MCF 10A (cell line): ENCODE results near the gene RHEX. TPM values are rescaled to one million over a fixed set of nuclear protein-coding genes. Genes with fewer than 3 reads are reported as not detected.

Source experiments
- BruUV-seq: library from RNA; stranded (reverse); fragments of 400-500 nt; replicated peaks from 2 replicates; lab custom pipeline; 2021; lab: Mats Ljungman, UMichigan
- CTCF ChIA-PET: fragments of 300-600 bp; sonication (Branson Sonifier 250); formaldehyde crosslinking; extraction: SDS; loops from one replicate; lab custom pipeline; 2021; ENCODE audit warnings: antibody characterized with exemption, inconsistent platforms; lab: Yijun Ruan, JAX
- POLR2A ChIA-PET: fragments of 300-600, 350-650 bp; sonication (Branson Sonifier 250); formaldehyde crosslinking; extraction: SDS; loops from one replicate; lab custom pipeline; 2020; ENCODE audit warnings: antibody characterized with exemption, inconsistent platforms; lab: Yijun Ruan, JAX
- DNase-seq: peaks from one replicate; pipeline ENCODE4 v3.0.0-alpha.2; 2018; ENCODE audit not compliant: unreplicated experiment
- H3K27ac Mint-ChIP-seq: one replicate; pipeline ENCODE4 v1.8.0; 2022; ENCODE audit warnings: mild to moderate bottlenecking, low read depth, mixed read lengths; ENCODE audit not compliant: unreplicated experiment
- H3K27me3 Mint-ChIP-seq: one replicate; pipeline ENCODE4 v1.8.0; 2022; ENCODE audit warnings: mixed read lengths; ENCODE audit not compliant: insufficient read depth, unreplicated experiment
- H3K36me3 Mint-ChIP-seq: one replicate; pipeline ENCODE4 v1.8.0; 2022; ENCODE audit warnings: mild to moderate bottlenecking, moderate library complexity, mixed read lengths; ENCODE audit not compliant: insufficient read depth, unreplicated experiment
- H3K4me1 Mint-ChIP-seq: one replicate; pipeline ENCODE4 v1.8.0; 2022; ENCODE audit warnings: mixed read lengths; ENCODE audit not compliant: insufficient read depth, unreplicated experiment
- H3K4me3 Mint-ChIP-seq: one replicate; pipeline ENCODE4 v1.8.0; 2022; ENCODE audit warnings: mild to moderate bottlenecking, moderate library complexity, mixed read lengths; ENCODE audit not compliant: unreplicated experiment
- H3K9me3 Mint-ChIP-seq: one replicate; pipeline ENCODE4 v1.8.0; 2022; ENCODE audit warnings: mixed read lengths; ENCODE audit not compliant: unreplicated experiment
- intact Hi-C: fragments of 100-400 bp; cut with micrococcal nuclease; formaldehyde crosslinking; loops from 2 replicates; pipeline ENCODE4 v1.14.1; 2022
- total RNA-seq: library from RNA; stranded (reverse); gene quantifications from 2 replicates; pipeline ENCODE4 v1.2.3, GENCODE V29; 2022
- TF ChIP-seq, protein P1 (sequence below): fragments of 200-600 bp; IDR thresholded peaks from one replicate; pipeline ENCODE4 v1.8.0; 2022; ENCODE audit warnings: antibody characterized with exemption, mild to moderate bottlenecking; ENCODE audit not compliant: unreplicated experiment

Gene RHEX
- total RNA-seq, 1 experiment from 2014 or later: not detected

- no peak overlapping the region for H3K4me3 Mint-ChIP-seq
- DNase-seq: no peak
- TF ChIP-seq, protein P1, sequence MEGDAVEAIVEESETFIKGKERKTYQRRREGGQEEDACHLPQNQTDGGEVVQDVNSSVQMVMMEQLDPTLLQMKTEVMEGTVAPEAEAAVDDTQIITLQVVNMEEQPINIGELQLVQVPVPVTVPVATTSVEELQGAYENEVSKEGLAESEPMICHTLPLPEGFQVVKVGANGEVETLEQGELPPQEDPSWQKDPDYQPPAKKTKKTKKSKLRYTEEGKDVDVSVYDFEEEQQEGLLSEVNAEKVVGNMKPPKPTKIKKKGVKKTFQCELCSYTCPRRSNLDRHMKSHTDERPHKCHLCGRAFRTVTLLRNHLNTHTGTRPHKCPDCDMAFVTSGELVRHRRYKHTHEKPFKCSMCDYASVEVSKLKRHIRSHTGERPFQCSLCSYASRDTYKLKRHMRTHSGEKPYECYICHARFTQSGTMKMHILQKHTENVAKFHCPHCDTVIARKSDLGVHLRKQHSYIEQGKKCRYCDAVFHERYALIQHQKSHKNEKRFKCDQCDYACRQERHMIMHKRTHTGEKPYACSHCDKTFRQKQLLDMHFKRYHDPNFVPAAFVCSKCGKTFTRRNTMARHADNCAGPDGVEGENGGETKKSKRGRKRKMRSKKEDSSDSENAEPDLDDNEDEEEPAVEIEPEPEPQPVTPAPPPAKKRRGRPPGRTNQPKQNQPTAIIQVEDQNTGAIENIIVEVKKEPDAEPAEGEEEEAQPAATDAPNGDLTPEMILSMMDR: no peak
- intact Hi-C loops: no loop called here
- POLR2A ChIA-PET: interaction anchor here (1.0 to 1.4 kb wide), 3 partner anchors 8 to 23 kb away, joined by 3 to 4 read pairs (median 4); partner anchors contain the start of gene RAB7B
- no peaks in the 10 kb centered on the region for H3K9me3 Mint-ChIP-seq
- H3K27me3 Mint-ChIP-seq: no peaks in the 10 kb centered on the region
- H3K4me1 Mint-ChIP-seq: peaks cover 28% of the 10 kb centered on the region
- H3K36me3 Mint-ChIP-seq: no peaks in the 10 kb centered on the region
- no peak overlapping the region for H3K27ac Mint-ChIP-seq
- no TSS peak for BruUV-seq
- CTCF ChIA-PET: interaction anchor here (0.6 kb wide), 1 partner anchor 220 kb away, joined by 3 read pairs; no protein-coding TSS in a partner anchor
Measured at GRCh38 chr1:206022766-206023165, 30.2 kb upstream of the RHEX start.

GRCh38 chr1:206023695-206024094 is 29.3 kb upstream of the RHEX start, which contains the start of gene CTSE:
TSS of gene CTSE (minus strand) at chr1:206023895. CDS start at chr1:206023791, 104 bp downstream.
- no peak within 1 kb of the TSS for H3K27ac Mint-ChIP-seq
- H3K36me3 Mint-ChIP-seq: no peaks in the 10 kb centered on the region
- CTCF ChIA-PET: interaction anchor here (0.7 to 4.4 kb wide), 4 partner anchors 38 to 86 kb away, joined by 3 to 18 read pairs (median 4); no protein-coding TSS in a partner anchor
- TF ChIP-seq, protein P1: no peak
- POLR2A ChIA-PET: interaction anchor here (0.7 to 1.4 kb wide), 3 partner anchors 9 to 21 kb away, joined by 3 to 4 read pairs (median 3); partner anchors contain the start of gene RAB7B
- H3K27me3 Mint-ChIP-seq: no peaks in the 10 kb centered on the region
- peaks cover 31% of the 10 kb centered on the region for H3K4me1 Mint-ChIP-seq
- BruUV-seq: no TSS peak
- DNase-seq: no peak
- H3K9me3 Mint-ChIP-seq: no peaks in the 10 kb centered on the region
- intact Hi-C loops: no loop called here
- H3K4me3 Mint-ChIP-seq: no peak within 1 kb of the TSS

DNA sequence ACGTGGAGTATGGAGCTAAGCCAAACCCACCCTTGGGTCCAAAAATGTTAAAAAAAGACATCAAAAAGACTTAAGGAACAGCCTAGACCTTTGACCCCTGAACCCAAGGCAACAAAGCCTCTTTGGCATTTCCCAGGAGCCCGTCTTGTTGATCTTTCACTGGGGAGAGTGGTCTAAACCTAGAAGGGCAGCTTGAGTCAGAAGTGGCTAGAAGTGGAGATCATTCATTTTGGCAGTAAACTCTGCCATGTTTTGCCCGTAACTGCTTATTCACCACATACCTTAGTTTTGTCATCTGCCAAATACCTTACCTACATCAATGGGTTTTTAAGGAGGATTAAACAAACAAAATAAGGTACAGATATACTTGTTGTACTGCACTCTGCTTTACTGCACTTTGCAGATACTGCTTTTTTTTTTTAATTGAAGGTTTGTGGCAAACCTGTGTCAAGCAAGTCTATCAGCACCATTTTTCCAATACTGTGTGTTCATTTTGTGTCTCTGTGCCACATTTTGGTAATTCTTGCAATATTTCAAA is 27.6 kb upstream of the RHEX start:
- H3K36me3 Mint-ChIP-seq: no peaks in the 10 kb centered on the region
- ChIA-PET POLR2A (interaction anchor here (0.6 to 2.8 kb wide), 9 partner anchors 20 to 94 kb away, joined by 3 to 22 read pairs (median 3); partner anchors contain the start of gene RAB7B), CTCF (interaction anchor here (0.9 to 4.4 kb wide), 5 partner anchors 9 to 81 kb away, joined by 3 to 18 read pairs (median 4); no protein-coding TSS in a partner anchor)
- no TSS peak for BruUV-seq
- no peaks in the 10 kb centered on the region for H3K9me3 Mint-ChIP-seq
- intact Hi-C loops: no loop called here
- H3K27me3 Mint-ChIP-seq: no peaks in the 10 kb centered on the region
- H3K4me1 Mint-ChIP-seq: peaks cover 48% of the 10 kb centered on the region
- H3K27ac Mint-ChIP-seq: peak overlapping the region; percentile 46
- no peak overlapping the region for H3K4me3 Mint-ChIP-seq
- DNase-seq: peak; percentile 75
- TF ChIP-seq, protein P1: no peak

DNA sequence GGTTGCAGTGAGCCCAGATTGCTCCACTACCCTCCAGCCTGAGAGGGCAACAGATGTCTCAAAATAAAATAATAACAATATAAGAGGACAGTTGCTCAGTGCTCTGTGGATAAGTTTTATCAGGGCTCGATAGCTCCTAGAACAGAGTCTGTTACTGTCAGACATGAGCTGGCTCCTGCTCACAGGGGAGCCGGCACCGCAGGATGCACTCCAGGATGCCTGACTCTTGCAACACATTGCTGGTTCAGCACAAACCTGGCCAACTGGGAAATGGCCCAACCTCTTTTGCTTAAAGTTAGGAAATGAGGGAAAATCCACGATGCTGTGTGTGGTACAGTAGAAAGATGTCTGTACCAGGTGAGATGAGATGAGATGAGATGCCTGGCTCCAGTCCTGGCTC is 23.5 kb upstream of the RHEX start:
- peak; percentile 98 for DNase-seq
- TF ChIP-seq, protein P1: no peak
- Mint-ChIP-seq H3K27me3 (peaks cover 4% of the 10 kb centered on the region), H3K9me3 (no peaks in the 10 kb centered on the region), H3K4me3 (no peak overlapping the region), H3K27ac (no peak overlapping the region), H3K36me3 (no peaks in the 10 kb centered on the region), H3K4me1 (peaks cover 40% of the 10 kb centered on the region)
- BruUV-seq: no TSS peak
- ChIA-PET CTCF (interaction anchor here (0.6 to 7.9 kb wide), 31 partner anchors 9 to 1788 kb away, joined by 3 to 244 read pairs (median 9); partner anchors contain the start of gene RAB7B), POLR2A (interaction anchor here (0.6 to 4.9 kb wide), 25 partner anchors 8 to 830 kb away, joined by 3 to 68 read pairs (median 5); partner anchors contain the start of gene RAB7B)
- intact Hi-C loops: no loop called here
